Fibroblast of skin of left quadriceps (primary cell): ENCODE measurements around the gene SGIP1.

Experiments
- DNase-seq, 2 experiments: peaks; one replicate each; pipeline ENCODE4 v3.0.0-alpha.2; 2013; ENCODE audit warnings: low read depth in 2 of 2

SGIP1 gene

GRCh38 chr1:66533804-66534740 is at the start of gene SGIP1:
SGIP1 (plus strand) TSS chr1:66534153; CDS start chr1:66534359, 206 bp downstream.
- DNase-seq, result no peak

GRCh38 chr1:66489151-66489550 is 44.8 kb upstream of the SGIP1 start:
- DNase-seq, result no peak

- no peak for DNase-seq
These were observed 43.9 kb upstream of the SGIP1 start for GRCh38 chr1:66489972-66490601.

GRCh38 chr1:66490816-66491215 is 43.1 kb upstream of the SGIP1 start:
- no peak for DNase-seq

GRCh38 chr1:66492424-66492823 is 41.5 kb upstream of the SGIP1 start:
- no peak for DNase-seq

GRCh38 chr1:66493731-66494130 is 40.2 kb upstream of the SGIP1 start:
- peak; percentile 61 to 63 for DNase-seq

DNA sequence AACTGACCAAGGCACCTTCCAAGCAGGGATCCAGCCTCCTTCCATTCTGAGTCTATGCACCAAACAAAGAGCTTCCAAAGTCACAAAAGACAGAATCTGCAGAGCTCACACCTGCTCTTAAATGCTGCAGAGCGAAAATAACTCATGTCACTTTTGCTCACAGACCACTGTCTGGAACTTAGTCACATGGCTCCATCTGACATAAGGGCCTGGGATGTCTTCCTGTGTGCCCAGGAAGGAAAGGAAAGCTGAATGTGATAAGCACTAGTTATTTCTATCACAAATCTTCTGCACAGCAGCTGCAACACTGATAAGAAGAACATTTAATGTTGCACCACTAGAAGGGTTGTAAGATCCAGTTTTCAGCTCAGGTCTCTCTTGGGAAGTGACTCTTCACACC is 39.5 kb upstream of the SGIP1 start:
- no peak for DNase-seq

DNA sequence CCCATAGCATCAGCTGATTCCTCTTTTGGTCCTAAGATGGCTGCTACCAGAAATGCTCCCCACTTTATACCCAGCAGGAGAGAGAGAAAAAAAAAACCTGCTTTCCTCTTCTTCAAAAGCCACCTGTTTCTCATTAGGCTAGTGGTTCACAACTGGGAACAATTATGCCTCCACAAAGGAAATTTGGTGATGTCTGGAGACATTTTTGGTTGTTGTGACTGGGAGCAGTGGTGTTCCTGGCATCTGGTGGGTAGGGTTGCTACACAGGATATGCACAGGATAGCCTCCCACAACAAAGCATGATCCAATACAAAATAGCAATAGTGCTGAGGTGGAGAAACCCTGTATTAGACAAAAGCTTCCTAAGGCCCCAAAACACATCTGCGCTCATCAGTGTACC is 38.5 kb upstream of the SGIP1 start:
- peak; percentile 80 to 81 for DNase-seq

- no peak for DNase-seq
These were observed 36.0 kb upstream of the SGIP1 start for GRCh38 chr1:66497910-66498309.

GRCh38 chr1:66500301-66500700 is 33.7 kb upstream of the SGIP1 start:
- no peak for DNase-seq

DNA sequence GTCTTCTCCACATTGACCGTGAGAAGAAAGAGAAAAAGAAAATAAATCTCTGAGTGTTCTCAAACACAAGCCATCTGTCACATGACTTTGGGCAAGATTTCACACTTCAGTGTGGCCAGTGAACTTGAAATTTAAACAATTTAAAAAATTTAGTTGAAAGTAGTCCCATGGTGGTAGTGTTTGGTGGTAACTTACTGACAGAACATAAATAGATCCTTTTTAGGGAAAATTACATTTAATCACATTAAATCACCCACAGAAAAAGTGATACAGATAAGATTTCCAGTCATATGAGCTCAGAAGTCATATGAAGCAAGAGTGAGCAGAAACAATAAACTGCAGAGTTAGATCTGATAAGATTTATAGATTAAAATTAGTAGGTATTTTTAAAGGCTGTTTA is 31.9 kb upstream of the SGIP1 start:
- DNase-seq, result no peak

DNA sequence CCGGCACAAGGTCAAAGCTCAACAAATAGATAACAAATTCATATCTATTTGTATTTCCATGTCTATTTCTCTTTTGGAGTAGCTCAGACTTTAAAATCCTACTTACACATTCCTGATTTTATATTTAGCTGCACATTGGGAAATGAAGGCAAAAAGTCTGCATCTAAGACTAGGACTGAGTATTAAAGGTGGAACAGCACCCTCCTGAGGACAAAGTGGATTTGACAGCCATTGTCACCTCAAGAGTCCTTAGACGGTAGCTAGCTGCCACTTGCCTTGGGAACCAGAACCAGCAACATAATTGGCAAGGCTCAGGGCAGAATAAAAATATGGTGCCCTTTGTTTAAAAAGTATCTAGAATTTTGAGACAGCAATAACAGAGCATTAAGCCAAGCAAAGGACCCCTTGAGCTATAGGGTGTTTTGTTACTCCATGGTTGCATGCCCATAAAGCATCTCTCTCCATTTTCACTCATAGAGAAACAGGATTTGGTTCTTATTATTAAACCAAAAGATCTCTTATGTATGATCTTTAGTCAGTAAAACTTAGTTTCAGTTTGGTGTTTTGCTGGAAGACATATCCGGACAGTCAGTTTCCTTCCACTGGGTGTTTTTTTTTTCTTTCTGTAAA is 30.0 kb upstream of the SGIP1 start:
- peak; percentile 48 to 56 for DNase-seq

- DNase-seq, result peak in 1 of 2 experiments; percentile 41
These were observed 28.1 kb upstream of the SGIP1 start for GRCh38 chr1:66505671-66506392.

DNA sequence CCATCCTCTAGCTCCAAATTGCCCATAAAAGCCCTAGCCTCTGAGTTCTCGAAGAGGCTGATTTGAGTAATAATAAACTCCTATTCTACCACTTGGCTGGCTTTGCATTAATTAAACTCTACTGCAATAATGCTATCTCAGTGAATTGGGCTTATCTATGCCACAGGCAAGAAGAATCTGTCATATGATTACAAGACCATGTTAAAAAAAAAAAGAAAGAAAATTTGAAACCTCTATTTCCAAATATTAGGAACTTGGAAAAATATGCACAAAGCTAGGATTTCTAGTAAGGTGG is 27.6 kb upstream of the SGIP1 start:
- no peak for DNase-seq

DNA sequence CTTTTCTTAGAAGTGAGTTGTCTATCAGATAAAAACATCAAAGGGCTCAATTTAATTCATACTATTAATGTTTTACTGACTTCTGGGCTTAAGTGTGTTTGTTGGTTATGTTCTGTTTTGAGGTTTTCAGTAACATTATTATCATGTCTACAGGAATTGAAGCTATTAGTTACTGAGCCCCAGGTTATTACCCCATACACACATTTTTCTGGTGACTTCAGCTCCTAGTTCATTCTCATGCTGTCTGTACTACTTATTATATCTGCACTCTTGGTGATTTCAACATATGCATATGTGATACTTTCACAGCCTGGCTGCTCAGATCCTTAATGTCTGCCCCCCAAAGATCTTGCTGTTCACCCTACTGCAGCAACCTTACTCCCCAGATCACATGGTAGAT is 27.0 kb upstream of the SGIP1 start:
- DNase-seq, result no peak

GRCh38 chr1:66510407-66510806 is 23.5 kb upstream of the SGIP1 start:
- DNase-seq, result no peak

- no peak for DNase-seq
These were observed 22.8 kb upstream of the SGIP1 start for GRCh38 chr1:66511118-66511517.

DNA sequence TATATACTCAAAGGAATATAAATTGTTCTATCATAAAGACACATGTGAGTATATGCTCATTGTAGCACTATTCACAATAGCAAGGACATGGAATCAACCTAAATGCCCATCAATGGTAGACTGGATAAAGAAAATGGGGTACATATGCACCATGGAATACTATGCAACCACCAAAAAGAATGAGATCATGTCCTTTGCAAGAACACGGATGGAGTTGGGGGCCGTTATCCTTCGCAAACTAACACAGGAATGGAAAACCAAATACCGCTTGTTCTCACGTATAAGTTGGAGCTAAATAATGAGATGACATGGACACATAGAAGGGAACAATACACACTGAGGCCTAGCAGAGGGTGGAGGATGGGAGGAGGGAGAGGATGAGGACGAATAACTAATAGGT is 16.0 kb upstream of the SGIP1 start:
- no peak for DNase-seq

GRCh38 chr1:66518654-66519053 is 15.3 kb upstream of the SGIP1 start:
- DNase-seq, result no peak

DNA sequence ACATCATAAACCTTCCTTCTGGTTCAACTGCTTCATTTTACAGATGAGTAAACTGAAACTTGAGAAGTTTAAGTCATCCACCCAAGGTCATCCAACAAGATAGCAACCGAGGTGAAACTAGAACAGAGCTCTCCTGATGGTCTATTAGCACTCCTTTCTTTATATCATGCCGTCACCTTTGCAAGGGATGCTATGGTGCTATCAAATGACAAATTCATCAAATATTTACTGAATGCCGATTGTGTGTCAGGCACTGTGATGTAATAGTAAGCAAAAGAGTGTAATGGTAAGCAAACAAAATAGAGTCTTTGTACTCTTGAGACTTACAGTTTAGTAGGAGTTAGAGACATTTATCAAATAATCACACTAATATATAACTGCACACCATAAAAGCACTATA is 14.0 kb upstream of the SGIP1 start:
- no peak for DNase-seq

- DNase-seq, result no peak
These were observed 13.3 kb upstream of the SGIP1 start for GRCh38 chr1:66520655-66521054.

DNA sequence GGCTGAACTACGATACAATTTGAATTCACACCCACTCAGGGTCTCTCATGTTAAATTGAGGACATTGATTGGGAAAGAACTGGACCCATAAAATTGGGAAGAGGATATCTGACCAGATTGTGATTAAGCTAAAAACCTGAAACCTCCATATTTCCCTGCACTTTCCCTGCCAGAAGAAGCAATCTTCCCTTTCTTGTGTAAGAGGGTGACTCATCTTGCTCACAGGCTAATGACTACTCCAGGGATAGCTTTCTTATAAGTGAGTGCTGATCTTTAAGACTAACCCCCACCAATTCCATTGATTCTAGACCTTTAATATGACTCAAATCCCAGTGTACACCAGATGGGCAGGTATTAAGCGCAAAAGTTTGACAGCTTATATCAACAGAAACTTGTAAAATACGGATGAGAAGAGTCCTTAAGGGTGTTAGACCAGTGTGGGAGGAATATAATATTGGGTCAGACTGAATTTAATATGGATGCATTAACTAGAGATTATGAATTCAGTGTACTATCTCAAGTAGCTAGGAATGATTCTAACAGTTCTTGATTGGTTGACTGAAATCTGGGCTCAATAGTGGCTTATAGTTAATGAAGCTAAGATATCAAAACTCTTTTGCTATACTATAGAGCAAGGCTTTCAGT is 12.1 kb upstream of the SGIP1 start:
- DNase-seq, result peak; percentile 56 to 66
